Chondrocyte (in vitro differentiated cells): Measurements from ENCODE around the gene CELF6. TPM values are rescaled to one million over a fixed set of nuclear protein-coding genes. Genes with fewer than 3 reads are reported as not detected.
A peak's percentile ranks its signal among the peaks of the same experiment; 100 is the strongest.

Source experiments
- DNase-seq: peaks from one replicate; pipeline ENCODE4 v3.0.0; 2021; ENCODE audit warnings: mixed read lengths, low spot score
- H3K27ac Mint-ChIP-seq: one replicate; pipeline ENCODE4 v1.8.0; 2021; ENCODE audit warnings: mild to moderate bottlenecking, moderate library complexity, mixed read lengths; ENCODE audit not compliant: unreplicated experiment
- H3K27me3 Mint-ChIP-seq: 2 replicates; pipeline ENCODE4 v1.8.0; 2021; ENCODE audit warnings: low read depth, mixed read lengths
- H3K36me3 Mint-ChIP-seq: 2 replicates; pipeline ENCODE4 v1.8.0; 2021; ENCODE audit warnings: low read depth, mixed read lengths
- H3K4me1 Mint-ChIP-seq: 2 replicates; pipeline ENCODE4 v1.8.0; 2021; ENCODE audit warnings: low read depth, mild to moderate bottlenecking, mixed read lengths
- H3K4me3 Mint-ChIP-seq: one replicate; pipeline ENCODE4 v1.8.0; 2021; ENCODE audit warnings: mild to moderate bottlenecking, moderate library complexity, mixed read lengths; ENCODE audit not compliant: unreplicated experiment
- H3K9me3 Mint-ChIP-seq: 2 replicates; pipeline ENCODE4 v1.8.0; 2021; ENCODE audit warnings: low read depth, mixed read lengths
- total RNA-seq: library from RNA; stranded (reverse); gene quantifications from 3 replicates; pipeline ENCODE4 v1.2.1, GENCODE V29; 2021
- TF ChIP-seq, protein P1 (sequence below): fragments of 200-600 bp; sonication (generic); IDR thresholded peaks from 2 replicates; pipeline ENCODE4 v1.5.0; 2021; ENCODE audit warnings: antibody characterized with exemption, mild to moderate bottlenecking, moderate library complexity

The CELF6 gene
- total RNA-seq, 1 donor from 2014 or later, result 0.42 TPM

DNA sequence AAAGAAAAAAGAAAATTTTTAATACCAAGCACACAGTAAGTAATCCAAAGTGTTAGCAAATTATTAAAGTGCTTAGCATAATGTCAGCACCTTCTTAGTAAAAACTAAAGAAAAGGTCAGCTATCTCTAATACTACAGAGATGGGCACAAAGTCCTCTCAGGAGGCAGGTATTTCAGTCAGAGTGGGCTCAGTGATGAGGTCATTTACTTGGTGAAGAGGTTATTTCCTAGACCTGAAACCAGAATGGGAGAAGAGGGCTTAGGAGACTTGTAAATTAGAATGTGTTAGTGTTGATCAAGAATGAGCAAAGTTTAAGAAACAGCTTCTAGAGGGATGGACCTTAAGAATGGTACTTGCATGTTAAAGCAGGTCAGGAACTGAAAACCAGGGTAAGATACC, 80.3 kb downstream of the CELF6 start:
- no peaks in the 10 kb centered on the region for H3K27me3 Mint-ChIP-seq
- no peak for DNase-seq
- H3K4me3 Mint-ChIP-seq, result no peak overlapping the region
- no peaks in the 10 kb centered on the region for H3K9me3 Mint-ChIP-seq
- peaks cover 27% of the 10 kb centered on the region for H3K36me3 Mint-ChIP-seq
- TF ChIP-seq, protein P1, sequence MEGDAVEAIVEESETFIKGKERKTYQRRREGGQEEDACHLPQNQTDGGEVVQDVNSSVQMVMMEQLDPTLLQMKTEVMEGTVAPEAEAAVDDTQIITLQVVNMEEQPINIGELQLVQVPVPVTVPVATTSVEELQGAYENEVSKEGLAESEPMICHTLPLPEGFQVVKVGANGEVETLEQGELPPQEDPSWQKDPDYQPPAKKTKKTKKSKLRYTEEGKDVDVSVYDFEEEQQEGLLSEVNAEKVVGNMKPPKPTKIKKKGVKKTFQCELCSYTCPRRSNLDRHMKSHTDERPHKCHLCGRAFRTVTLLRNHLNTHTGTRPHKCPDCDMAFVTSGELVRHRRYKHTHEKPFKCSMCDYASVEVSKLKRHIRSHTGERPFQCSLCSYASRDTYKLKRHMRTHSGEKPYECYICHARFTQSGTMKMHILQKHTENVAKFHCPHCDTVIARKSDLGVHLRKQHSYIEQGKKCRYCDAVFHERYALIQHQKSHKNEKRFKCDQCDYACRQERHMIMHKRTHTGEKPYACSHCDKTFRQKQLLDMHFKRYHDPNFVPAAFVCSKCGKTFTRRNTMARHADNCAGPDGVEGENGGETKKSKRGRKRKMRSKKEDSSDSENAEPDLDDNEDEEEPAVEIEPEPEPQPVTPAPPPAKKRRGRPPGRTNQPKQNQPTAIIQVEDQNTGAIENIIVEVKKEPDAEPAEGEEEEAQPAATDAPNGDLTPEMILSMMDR, result no peak
- H3K27ac Mint-ChIP-seq, result no peak overlapping the region
- H3K4me1 Mint-ChIP-seq, result peaks cover 24% of the 10 kb centered on the region

DNA sequence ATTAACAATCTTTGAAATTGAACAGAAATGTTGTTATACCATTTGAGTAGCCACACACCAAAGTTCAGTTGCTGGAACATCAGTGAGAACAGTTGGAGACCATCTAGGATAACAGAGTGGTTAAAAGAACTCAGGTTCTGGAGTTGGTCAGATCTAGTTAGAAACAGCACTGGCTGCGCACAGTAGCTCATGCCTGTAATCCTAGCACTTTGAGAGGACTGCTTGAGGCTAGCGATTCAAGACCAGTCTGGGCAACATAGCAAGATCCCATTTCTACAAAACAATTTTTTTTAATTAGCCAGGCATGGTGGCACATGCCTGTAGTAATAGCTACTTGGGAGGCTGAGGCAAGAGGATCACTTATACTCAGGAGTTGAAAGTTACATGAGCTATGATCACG, 81.4 kb downstream of the CELF6 start:
- Mint-ChIP-seq H3K27ac (peak overlapping the region; percentile 97), H3K4me3 (no peak overlapping the region), H3K36me3 (peaks cover 23% of the 10 kb centered on the region), H3K4me1 (peaks cover 24% of the 10 kb centered on the region), H3K9me3 (no peaks in the 10 kb centered on the region), H3K27me3 (no peaks in the 10 kb centered on the region)
- no peak for DNase-seq
- TF ChIP-seq, protein P1, result no peak

DNA sequence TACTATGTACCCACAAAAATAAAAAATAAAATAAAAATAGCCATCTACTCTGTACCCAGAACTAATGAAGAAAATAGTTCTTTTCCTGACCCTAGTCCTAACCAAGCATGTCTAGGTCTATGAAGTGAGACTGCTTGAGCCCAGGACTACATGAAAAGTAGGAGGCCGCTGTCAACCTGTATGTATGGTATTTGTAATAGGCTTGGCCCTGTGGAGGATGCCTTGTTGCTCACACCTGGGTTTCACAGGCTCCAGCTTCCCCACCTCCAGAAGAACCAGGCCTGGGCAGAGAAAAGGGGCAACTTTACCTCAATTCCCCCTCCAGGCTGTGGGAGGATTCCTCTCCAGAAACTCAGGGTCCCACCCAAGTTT, 82.1 kb downstream of the CELF6 start:
- H3K4me3 Mint-ChIP-seq, result no peak overlapping the region
- DNase-seq, result no peak
- TF ChIP-seq, protein P1, result no peak
- peak overlapping the region; percentile 97 for H3K27ac Mint-ChIP-seq
- peaks cover 27% of the 10 kb centered on the region for H3K4me1 Mint-ChIP-seq
- H3K36me3 Mint-ChIP-seq, result peaks cover 21% of the 10 kb centered on the region
- H3K27me3 Mint-ChIP-seq, result no peaks in the 10 kb centered on the region
- H3K9me3 Mint-ChIP-seq, result no peaks in the 10 kb centered on the region

DNA sequence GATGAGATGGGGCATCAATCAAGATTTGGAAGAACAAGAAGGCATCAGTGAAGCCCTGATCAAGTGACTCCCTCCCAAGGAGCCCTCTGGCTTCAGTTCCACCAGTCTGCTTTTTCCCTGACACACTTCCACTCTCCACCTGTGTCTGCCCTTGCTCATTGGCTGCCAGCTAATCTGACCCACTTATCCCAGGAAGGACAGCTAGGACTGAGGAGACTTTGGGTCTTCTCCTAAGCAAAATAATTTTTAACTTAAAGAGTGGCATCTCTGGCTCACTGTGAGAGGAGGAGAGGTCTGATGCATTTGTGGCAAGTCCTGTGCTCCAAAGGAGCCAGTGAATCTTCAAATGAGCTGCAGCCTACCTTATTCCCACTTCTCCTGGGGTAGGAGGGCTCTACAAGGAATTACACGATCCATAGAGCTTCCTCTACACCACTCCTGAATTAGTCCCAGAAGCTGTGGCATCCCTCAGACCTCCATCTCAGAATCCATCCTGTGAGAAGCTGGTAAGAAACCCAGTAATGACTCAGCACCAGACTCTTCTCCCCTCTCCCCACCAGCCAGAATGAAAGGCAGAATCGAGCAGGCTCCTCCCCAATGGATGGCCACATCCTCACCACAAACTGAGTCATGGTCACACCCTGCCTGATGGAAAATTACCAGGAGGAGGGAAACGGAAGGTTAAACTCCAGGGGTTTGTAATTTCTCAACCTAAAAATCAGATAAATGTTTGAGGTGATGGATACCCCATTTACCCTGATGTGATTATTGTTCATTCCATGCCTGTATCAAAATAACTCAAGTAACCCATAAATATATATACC, 82.7 kb downstream of the CELF6 start:
- DNase-seq, result no peak
- TF ChIP-seq, protein P1, result no peak
- Mint-ChIP-seq H3K4me3 (peak overlapping the region; percentile 66), H3K36me3 (peaks cover 15% of the 10 kb centered on the region), H3K4me1 (peaks cover 33% of the 10 kb centered on the region), H3K9me3 (no peaks in the 10 kb centered on the region), H3K27me3 (no peaks in the 10 kb centered on the region), H3K27ac (peak overlapping the region; percentile 97)

DNA sequence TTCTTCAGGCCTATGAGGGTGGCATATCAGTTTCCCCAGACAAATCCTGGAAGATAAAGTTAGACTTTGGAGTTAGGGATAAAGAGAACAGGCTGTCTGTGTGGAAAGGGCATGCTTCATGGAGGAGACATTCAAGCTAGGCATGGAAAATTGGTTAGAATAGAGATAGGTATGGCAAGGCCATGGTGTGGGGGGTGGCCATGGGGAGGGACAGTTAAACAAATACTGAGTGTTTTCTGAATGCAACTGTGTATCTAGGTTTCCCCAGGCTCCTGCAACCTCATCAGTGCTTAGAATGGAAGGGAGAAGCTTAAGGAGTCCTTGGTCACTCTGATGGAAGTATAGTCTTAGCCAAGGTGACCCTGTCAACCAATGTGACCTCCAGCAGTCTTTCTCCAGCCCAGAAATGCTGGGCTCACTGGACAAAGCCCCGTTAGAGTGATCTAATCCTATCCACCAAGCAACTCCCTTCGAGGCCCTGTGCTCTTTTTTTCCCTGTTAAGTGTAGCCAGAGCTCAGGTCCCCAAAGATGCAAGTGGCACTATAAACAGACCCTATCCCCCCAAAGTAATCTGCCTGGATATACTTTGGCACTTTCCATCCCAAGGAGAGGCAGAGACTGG, 83.5 kb downstream of the CELF6 start:
- Mint-ChIP-seq H3K9me3 (no peaks in the 10 kb centered on the region), H3K4me3 (peak overlapping the region; percentile 66), H3K27ac (peak overlapping the region; percentile 97), H3K4me1 (peaks cover 40% of the 10 kb centered on the region), H3K27me3 (no peaks in the 10 kb centered on the region), H3K36me3 (peaks cover 8% of the 10 kb centered on the region)
- TF ChIP-seq, protein P1, result no peak
- no peak for DNase-seq
